A549 (cell line): ENCODE data around the gene FAM204A. TPM values are rescaled to one million over a fixed set of nuclear protein-coding genes. Genes with fewer than 3 reads are reported as not detected.

ENCODE experiments used
- ATAC-seq, 2 experiments: fragments of 200-7000 bp in 1 of 2; fragments of >200 bp in 1 of 2; cut with Nextera tagmentation in 1 of 2; cut with Tn5 transposase in 1 of 2; 3 replicates each; pipeline versions ENCODE4 v1.8.0 to v1.9.1; 2018 to 2020; ENCODE audit warnings: mild to moderate bottlenecking in 1 of 2, moderate library complexity in 1 of 2
- CTCF ChIA-PET: fragments of 300-600 bp; sonication (Branson Sonifier 250); formaldehyde crosslinking; extraction: SDS; loops from one replicate; lab custom pipeline; 2021; ENCODE audit warnings: antibody characterized with exemption, inconsistent platforms; lab: Yijun Ruan, JAX
- POLR2A ChIA-PET: fragments of 350-600 bp; formaldehyde crosslinking; extraction: SDS; loops from one replicate; lab custom pipeline; 2021; ENCODE audit warnings: antibody characterized with exemption, inconsistent platforms; lab: Yijun Ruan, JAX
- DNase-seq, 2 experiments: peaks; one replicate each; pipeline versions ENCODE4 v3.0.0 to v3.0.0-alpha.2; 2011 to 2016; ENCODE audit warnings: low read depth in 1 of 2, low spot score in 1 of 2
- FAIRE-seq: peaks from 2 replicates; lab custom pipeline; 2011; peaks lifted over from hg19 to GRCh38; lab: Jason Lieb, UNC
- H3K27ac ChIP-seq, 2 experiments: fragments of >200 bp; sonication (Bioruptor Twin); formaldehyde crosslinking; 3 replicates each; pipeline ENCODE4 v1.5.1; 2016 to 2017
- H3K4me1 ChIP-seq: fragments of >200 bp; sonication (Bioruptor Twin); formaldehyde crosslinking; 3 replicates; pipeline ENCODE4 v1.6.1; 2016
- H3K4me2 ChIP-seq: fragments of >200 bp; sonication (Bioruptor Twin); formaldehyde crosslinking; 3 replicates; pipeline ENCODE4 v1.6.1; 2016
- H3K4me3 ChIP-seq: fragments of >200 bp; sonication (Bioruptor Twin); formaldehyde crosslinking; 3 replicates; pipeline ENCODE4 v1.5.1; 2016
- H3K9me3 ChIP-seq: fragments of >200 bp; sonication (Bioruptor Twin); formaldehyde crosslinking; 3 replicates; pipeline ENCODE4 v1.6.1; 2016
- CBX2 ChIP-seq: fragments of 200-600 bp; sonication (generic); IDR thresholded peaks from 2 replicates; pipeline ENCODE4 v1.6.1; 2016; ENCODE audit warnings: low read depth, mild to moderate bottlenecking, borderline replicate concordance
- CEBPB ChIP-seq, 2 experiments: fragments of >200 bp in 1 of 2; sonication (Bioruptor Twin) in 1 of 2; formaldehyde crosslinking in 1 of 2; IDR thresholded peaks; 2 replicates each; pipeline ENCODE4 v1.6.1; 2012 to 2016
- EHF ChIP-seq: fragments of 250-450 bp; sonication (Bioruptor Pico); IDR thresholded peaks from 2 replicates; pipeline ENCODE4 v1.5.0; 2020; ENCODE audit warnings: mild to moderate bottlenecking
- ELK1 ChIP-seq: fragments of 150-350 bp; IDR thresholded peaks from 2 replicates; pipeline ENCODE4 v1.6.1; 2014; ENCODE audit warnings: low read depth, mild to moderate bottlenecking, low read length
- EP300 ChIP-seq, 2 experiments: fragments of >200 bp; sonication (Bioruptor Twin); formaldehyde crosslinking; IDR thresholded peaks; 2 replicates in 1 of 2; 3 replicates in 1 of 2; pipeline ENCODE4 v1.6.1; 2016 to 2017
- ESRRA ChIP-seq: fragments of 150-350 bp; IDR thresholded peaks from 2 replicates; pipeline ENCODE4 v1.6.1; 2014; ENCODE audit warnings: mild to moderate bottlenecking, low read length, borderline replicate concordance
- HMGXB4 ChIP-seq: fragments of 250-450 bp; sonication (Bioruptor Pico); IDR thresholded peaks from 2 replicates; pipeline ENCODE4 v1.5.0; 2021; ENCODE audit warnings: mild to moderate bottlenecking, moderate library complexity, borderline replicate concordance
- HOXA7 ChIP-seq: fragments of 250-450 bp; sonication (Bioruptor Pico); IDR thresholded peaks from 2 replicates; pipeline ENCODE4 v1.5.0; 2020; ENCODE audit warnings: mild to moderate bottlenecking, moderate library complexity
- HOXB13 ChIP-seq: fragments of 250-450 bp; sonication (Bioruptor Pico); IDR thresholded peaks from 2 replicates; pipeline ENCODE4 v1.5.0; 2020; ENCODE audit warnings: low read depth, mild to moderate bottlenecking, moderate library complexity
- JUN ChIP-seq, 2 experiments: fragments of >200 bp; sonication (Bioruptor Twin); formaldehyde crosslinking; IDR thresholded peaks; 2 replicates in 1 of 2; 3 replicates in 1 of 2; pipeline ENCODE4 v1.6.1; 2016 to 2017
- KDM1A ChIP-seq: fragments of 200-600 bp; sonication (generic); IDR thresholded peaks from 2 replicates; pipeline ENCODE4 v1.6.1; 2016; ENCODE audit warnings: low read depth, mild to moderate bottlenecking
- KDM5A ChIP-seq: fragments of 200-600 bp; sonication (generic); IDR thresholded peaks from 2 replicates; pipeline ENCODE4 v1.6.1; 2016; ENCODE audit warnings: antibody characterized with exemption, mild to moderate bottlenecking
- MAFK ChIP-seq: fragments of 450-650 bp; IDR thresholded peaks from 2 replicates; pipeline ENCODE4 v1.6.1; 2014; ENCODE audit not compliant: partially characterized antibody
- MYC ChIP-seq: IDR thresholded peaks from 2 replicates; pipeline ENCODE4 v1.6.1; 2012; ENCODE audit warnings: mild to moderate bottlenecking, inconsistent platforms, low read length, improper control_type of control experiment, borderline replicate concordance
- NFE2L2 ChIP-seq: fragments of 150-350 bp; conservative IDR thresholded peaks from 2 replicates; pipeline ENCODE4 v1.6.1; 2014; ENCODE audit warnings: low read length
- PHF8 ChIP-seq: fragments of 200-600 bp; sonication (generic); IDR thresholded peaks from 2 replicates; pipeline ENCODE4 v1.6.1; 2016; ENCODE audit warnings: low read depth, mild to moderate bottlenecking, antibody characterized with exemption, moderate library complexity, borderline replicate concordance
- POLR2AphosphoS2 ChIP-seq: conservative IDR thresholded peaks from 2 replicates; pipeline ENCODE4 v1.6.1; 2012; ENCODE audit warnings: low read length, improper control_type of control experiment, inconsistent platforms
- RARB ChIP-seq: fragments of 250-450 bp; sonication (Bioruptor Pico); IDR thresholded peaks from 2 replicates; pipeline ENCODE4 v1.8.0; 2021; ENCODE audit warnings: mild to moderate bottlenecking, moderate library complexity
- RFX5 ChIP-seq: fragments of 450-650 bp; IDR thresholded peaks from 2 replicates; pipeline ENCODE4 v1.7.1; 2014; ENCODE audit warnings: antibody characterized with exemption, mild to moderate bottlenecking, moderate library complexity
- ZC3H11A ChIP-seq: fragments of 450-650 bp; IDR thresholded peaks from 2 replicates; pipeline ENCODE4 v1.6.1; 2014; ENCODE audit warnings: antibody characterized with exemption, mild to moderate bottlenecking
- ZFP36 ChIP-seq: fragments of 450-650 bp; IDR thresholded peaks from 2 replicates; pipeline ENCODE4 v1.6.1; 2014; ENCODE audit warnings: borderline replicate concordance; ENCODE audit not compliant: partially characterized antibody
- ZNF302 ChIP-seq: fragments of 250-450 bp; sonication (Bioruptor Pico); IDR thresholded peaks from 2 replicates; pipeline ENCODE4 v1.9.0; 2021; ENCODE audit warnings: inconsistent platforms, mild to moderate bottlenecking, moderate library complexity
- ZSCAN20 ChIP-seq: fragments of 250-450 bp; sonication (Bioruptor Pico); IDR thresholded peaks from 2 replicates; pipeline ENCODE4 v1.8.0; 2022; ENCODE audit warnings: mild to moderate bottlenecking, moderate library complexity
- WGBS: methylation state at CpG from one replicate; pipeline ENCODE4 v1.1.6; 2017; ENCODE audit errors: missing lambda C conversion rate; 5-methylcytosine and 5-hydroxymethylcytosine counted together
- polyA plus RNA-seq, 4 experiments: library from polyadenylated mRNA; depleted of rRNA in 3 of 4; stranded (reverse); fragments of >200 nt; fragmentation: RNase III in 1 of 4; extraction: RNeasy Plus Mini Kit Qiagen cat#74134 plus additional on column Dnase treatment in 1 of 4; gene quantifications; 2 replicates in 3 of 4; 3 replicates in 1 of 4; pipeline ENCODE4 v1.2.3, GENCODE V29; 2011 to 2017

The FAM204A gene
- polyA plus RNA-seq, 2 of the 4 experiments (the other 2 are of a cell fraction) = 39.2 to 62.8 TPM

DNA sequence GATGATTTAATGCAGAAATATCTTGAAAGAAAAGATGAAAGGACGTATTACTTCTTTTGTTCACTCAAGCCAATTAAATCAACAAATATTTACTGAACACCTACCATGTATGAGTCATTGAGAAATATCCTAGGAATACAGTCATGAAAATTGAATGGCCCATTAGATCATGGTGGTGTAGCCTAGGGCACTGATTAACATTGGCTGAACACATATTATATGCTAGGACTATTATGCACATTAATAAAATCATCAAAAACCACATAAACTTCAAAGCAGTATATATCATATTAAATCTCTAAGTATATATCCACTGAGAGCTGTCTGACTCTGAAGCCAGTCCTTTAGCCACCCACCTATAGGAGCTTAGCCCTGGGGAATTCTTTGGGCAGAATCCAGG, 41.8 kb downstream of the FAM204A start (continued):
- TF ChIP-seq ELK1 (no peak), ESRRA (no peak), MAFK (no peak), HOXB13 (no peak), RARB (CRISPR knock-in tag) (no peak), ZC3H11A (no peak)

GRCh38 chr10:118298787-118299186, 43.3 kb downstream of the FAM204A start:
- CTCF ChIA-PET = interaction anchor here (0.7 to 1.2 kb wide), 2 partner anchors 39 to 419 kb away, joined by 3 read pairs; no protein-coding TSS in a partner anchor
- FAIRE-seq (no peak), ATAC-seq (no peak), DNase-seq (no peak)
- POLR2A ChIA-PET = no interaction called here
- H3K9me3 ChIP-seq = no peaks in the 10 kb centered on the region
- no peak overlapping the region for H3K27ac ChIP-seq
- no peaks in the 10 kb centered on the region for H3K4me1 ChIP-seq
- no peak overlapping the region for H3K4me2 ChIP-seq
- TF ChIP-seq ZSCAN20 (no peak), ZFP36 (no peak), KDM1A (no peak), CEBPB (IDR thresholded peaks at IDR 0.05) (no peak), PHF8 (no peak), EHF (CRISPR knock-in tag) (no peak), NFE2L2 (no peak), MYC (no peak), POLR2AphosphoS2 (no peak), HMGXB4 (CRISPR knock-in tag) (no peak), CBX2 (no peak), JUN (IDR thresholded peaks at IDR 0.05) (no peak), ZNF302 (CRISPR knock-in tag) (no peak)
- no peak overlapping the region for H3K4me3 ChIP-seq
- 87% methylated on average over 7 of the region's 7 CpGs for WGBS

DNA sequence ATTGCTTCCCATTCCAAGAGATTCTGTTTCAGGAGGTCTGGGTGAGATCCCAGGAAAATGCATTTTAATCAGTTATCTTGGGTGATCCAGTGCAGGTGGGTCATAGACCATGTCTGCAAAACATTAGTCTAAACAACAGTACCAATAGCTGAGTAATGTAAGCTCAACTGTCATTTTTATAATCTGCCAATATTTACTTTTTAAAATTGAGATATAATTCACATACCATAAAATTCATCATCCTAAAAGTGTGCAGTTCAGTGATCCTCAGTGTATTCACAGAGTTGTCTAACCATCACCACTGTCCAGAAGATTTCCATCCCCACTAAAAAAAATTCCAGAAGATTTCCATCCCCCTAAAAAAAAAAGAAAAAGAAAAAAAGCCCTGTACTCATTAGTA, 51.0 kb downstream of the FAM204A start:
- CTCF ChIA-PET = no interaction called here
- no peak overlapping the region for H3K4me2 ChIP-seq

More for the DNA sequence above, 51.0 kb downstream of the FAM204A start:
- no peaks in the 10 kb centered on the region for H3K9me3 ChIP-seq
- no peak overlapping the region for H3K27ac ChIP-seq
- H3K4me1 ChIP-seq = no peaks in the 10 kb centered on the region
- DNase-seq (no peak), ATAC-seq (no peak), FAIRE-seq (no peak)
- TF ChIP-seq ELK1 = no peak
- TF ChIP-seq EP300 (IDR thresholded peaks at IDR 0.05) = no peak
- TF ChIP-seq ESRRA = no peak
- no peak for TF ChIP-seq KDM5A
- no peak for TF ChIP-seq EHF (CRISPR knock-in tag)
- no peak for TF ChIP-seq RFX5
- no peak for TF ChIP-seq HOXA7 (CRISPR knock-in tag)
- POLR2A ChIA-PET = no interaction called here
- no peak overlapping the region for H3K4me3 ChIP-seq
